Pulmonary artery endothelial cell (primary cell): ENCODE data around the gene CD244. TPM values are rescaled to one million over a fixed set of nuclear protein-coding genes. Genes with fewer than 3 reads are reported as not detected.

ENCODE experiments used
- DNase-seq: peaks from one replicate; pipeline ENCODE4 v3.0.0-alpha.2; 2011; ENCODE audit warnings: low read depth, low spot score
- total RNA-seq: library from RNA; depleted of rRNA; stranded (reverse); fragments of >200 nt; gene quantifications from 2 replicates; pipeline ENCODE4 v1.2.3, GENCODE V29; 2014

Gene CD244
- total RNA-seq, 1 donor from 2014 or later = not detected

DNA sequence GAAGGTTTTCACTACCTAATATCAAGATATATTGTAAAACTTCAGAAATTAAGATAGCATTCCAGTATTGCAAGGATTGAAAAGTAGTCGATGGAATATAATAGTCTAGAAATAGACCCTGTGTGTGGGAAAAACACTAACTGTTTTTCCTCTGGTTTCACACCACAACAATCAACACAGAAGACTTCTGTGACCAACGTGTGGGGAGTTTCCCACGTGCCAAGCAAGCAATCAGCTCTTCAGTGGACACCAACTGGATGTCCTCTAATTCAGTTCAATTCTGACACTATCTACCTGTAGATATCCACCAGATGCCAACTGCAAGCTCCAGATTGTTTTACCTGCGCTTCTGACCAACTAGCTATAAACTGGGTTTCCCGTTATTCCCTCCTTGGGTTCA is 12.1 kb downstream of the CD244 start:
- DNase-seq = no peak

DNA sequence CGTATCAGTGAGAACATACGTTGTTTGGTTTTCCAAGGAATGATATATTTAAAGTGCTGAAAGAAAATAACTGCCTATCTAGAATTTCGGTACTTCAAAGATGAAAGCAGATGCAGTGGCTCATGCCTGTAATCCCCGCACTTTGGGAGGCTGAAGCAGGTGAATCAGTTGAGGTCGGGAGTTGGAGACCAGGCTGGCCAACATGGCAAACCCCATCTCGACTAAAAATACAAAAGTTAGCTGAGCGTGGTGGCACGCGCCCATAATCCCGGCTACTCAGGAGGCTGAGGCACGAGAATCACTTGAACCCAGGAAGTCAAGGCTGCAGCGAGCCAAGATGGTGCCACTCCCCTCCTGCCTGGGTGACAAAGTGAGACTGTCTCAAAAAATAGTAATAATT is 16.4 kb downstream of the CD244 start:
- DNase-seq = no peak

DNA sequence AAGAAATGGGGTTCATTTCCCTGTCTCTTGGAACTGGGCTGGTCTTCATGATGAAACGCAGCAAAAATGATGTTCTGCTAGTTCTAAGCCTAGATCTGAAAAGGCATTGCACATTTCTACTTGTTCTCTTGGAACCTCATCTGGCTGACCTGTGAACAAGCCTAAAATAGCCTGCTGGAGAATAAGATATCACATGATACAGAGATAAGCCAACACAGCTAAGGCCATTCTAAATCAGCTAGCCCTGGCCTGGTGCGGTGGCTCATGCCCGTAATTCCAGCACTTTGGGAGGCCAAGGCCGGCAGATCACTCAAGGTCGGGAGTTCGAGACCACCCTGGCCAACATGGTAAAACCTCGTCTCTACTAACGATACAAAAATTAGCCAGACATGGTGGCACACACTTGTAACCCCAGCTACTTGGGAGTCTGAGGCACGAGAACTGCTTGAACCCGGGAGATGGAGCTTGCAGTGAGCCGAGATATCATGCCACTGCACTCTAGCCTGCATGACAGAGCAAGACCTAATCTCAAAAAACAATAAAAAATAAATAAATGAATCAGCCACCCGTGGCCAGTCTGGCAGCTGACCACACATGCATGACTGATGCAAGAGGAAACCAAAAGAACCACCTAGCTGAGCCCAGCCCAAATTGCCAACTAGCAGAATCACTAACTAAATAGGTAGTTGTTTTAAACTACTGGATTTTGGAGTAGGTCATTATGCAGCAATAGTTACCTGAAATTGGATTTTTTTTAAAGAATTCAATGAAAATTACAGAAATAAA is 18.0 kb downstream of the CD244 start:
- no peak for DNase-seq

DNA sequence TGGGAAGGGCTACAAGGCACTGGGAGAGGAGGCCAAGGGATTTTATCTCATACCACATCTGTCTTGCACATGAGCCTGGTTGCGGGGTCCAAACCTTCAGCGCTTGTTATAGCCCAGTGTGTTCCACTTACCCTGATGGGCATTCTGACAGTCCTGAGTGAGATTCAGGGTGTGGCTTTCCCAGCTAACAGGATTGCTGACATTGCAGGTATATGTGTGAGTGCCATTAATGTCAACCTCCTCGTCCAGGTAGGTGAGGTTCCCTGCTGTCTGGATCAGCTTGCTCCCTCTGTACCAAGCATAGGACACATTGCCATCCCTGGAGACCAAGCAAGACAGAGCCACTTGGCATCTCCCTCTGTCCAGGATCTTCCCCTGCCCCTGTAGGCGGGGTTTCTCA is 21.6 kb downstream of the CD244 start:
- no peak for DNase-seq

DNA sequence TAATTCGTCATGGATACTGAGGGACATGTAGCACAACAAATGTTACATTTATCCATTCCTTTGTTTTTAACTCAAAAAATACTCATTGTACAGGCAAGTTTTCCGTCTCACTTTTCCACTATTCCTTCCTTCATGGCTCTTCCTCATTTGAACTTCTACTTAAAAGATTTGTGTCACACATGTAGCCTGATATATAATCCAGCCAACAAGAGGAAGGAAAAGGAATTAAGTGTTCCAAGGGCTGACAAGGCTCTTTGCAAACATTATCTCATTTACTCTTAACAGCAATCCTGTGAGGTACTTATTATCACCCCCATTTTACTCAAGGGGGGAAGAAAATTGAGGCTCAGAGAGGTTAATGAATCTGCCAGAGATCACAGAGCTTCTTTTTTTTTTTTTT is 22.9 kb downstream of the CD244 start:
- DNase-seq = no peak

DNA sequence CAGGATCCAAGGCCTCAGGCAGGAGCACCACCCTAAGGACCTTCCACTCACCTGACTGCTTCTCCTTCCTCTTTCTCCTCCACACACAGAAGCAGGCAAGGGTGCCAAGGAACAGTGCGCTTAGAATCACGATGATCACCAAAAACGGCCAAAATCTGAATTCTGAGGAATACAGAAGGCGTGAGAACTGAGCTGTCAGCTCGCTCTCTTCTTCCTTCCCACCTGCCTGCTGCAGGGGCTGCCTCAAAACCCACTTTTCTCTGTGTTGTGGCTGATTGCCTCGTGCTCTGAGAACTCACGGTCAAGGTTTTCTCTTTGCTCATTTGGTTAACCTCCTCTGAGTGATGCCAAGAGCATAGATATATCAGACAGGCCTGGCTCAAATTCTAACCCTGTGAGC is 23.8 kb downstream of the CD244 start:
- DNase-seq = no peak

DNA sequence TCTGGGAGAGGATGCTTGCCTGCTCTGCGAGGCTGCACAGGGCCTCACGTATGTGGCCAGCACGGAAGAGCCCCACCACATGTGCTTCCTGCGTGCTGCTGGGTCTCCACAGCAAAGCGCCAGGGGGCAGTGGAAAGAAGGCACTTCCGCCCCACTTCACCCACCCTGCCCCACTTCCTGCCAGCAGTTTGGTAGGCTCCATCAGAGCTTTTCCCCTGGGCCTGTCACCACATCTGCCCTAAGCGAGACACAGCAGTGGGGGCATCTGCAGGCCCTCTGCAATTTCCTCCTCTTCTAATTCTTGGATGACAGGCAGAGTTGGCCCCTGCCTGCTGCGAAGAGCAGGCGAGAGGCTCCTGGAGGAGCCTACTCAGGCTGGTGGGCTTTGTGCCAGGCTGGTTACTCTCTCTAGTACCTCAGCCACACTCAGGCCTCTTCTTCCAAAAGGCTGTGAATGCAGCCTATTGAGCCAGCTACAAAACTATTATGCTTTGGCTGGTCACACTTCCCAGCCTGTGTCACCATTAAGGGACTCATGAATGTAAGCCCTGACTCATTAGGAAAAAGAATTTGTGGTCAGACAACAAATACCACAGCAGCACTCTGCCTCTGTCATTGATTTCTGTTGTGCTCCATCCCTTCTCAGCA is 25.0 kb downstream of the CD244 start:
- no peak for DNase-seq

DNA sequence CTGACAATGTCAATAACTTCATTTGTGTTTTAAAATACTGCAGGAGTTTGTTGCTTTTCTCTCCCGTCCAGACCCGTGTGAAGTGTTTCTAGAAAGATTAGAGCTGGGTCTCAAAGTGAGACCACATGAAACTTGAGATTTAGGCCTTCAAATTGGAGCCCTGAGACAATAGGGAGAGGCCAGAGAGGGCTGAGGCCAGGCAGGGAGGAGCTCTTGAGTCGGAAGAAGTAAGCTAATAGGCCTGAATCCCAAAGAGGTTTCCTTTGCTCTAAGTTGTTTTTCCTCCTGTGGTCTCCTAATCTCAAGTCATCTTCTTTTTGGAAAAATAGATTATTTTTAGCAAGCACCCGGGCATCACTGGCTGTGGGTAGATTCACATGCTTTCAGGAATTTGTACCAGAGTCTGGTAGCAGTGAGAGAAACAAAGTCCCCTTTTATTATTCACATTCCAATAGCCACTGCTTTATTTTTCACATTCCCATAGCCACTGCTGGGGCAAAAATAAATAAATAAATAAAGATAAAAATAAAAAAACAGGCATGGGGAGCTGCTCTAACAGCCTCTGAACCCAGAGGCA is 25.6 kb downstream of the CD244 start:
- no peak for DNase-seq

DNA sequence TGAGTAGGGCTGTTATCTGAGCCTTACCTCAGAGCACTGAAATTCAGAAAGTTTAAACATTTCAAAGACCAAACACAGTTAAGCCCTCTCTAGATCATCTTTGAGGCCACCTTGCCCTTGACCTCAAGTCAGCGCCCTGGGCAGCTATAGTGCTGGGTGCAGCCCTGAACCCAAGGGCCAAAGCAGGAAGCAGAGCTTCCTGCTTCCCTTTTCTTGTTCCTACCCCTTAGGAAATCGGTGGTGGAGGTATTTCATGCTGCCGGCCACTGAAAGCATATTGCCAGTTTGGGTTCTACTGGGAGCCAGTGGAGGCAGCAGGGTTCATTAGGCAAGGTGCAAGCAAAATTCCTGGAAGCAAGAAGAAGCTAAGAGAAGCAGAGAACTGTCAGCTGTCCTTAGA is 26.1 kb downstream of the CD244 start:
- DNase-seq = no peak

DNA sequence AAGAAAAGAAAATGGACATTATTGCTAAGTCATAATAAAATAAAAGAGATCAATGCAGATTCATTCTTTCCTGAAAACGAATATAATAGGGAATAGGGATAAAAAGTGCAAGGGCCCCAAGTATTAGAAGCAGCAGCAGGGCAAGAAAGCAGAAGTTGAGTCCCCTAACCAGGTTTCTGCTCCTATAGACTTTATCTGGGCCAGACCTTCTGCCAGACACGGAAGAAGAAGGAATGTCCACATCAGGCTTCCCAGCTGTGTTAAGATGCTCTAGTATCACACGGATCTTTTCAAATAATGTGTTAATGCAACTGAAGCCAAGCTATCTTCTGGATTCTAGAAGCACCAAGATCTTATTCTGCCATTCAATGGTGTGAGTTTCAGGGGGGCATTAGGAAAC is 26.9 kb downstream of the CD244 start:
- no peak for DNase-seq

DNA sequence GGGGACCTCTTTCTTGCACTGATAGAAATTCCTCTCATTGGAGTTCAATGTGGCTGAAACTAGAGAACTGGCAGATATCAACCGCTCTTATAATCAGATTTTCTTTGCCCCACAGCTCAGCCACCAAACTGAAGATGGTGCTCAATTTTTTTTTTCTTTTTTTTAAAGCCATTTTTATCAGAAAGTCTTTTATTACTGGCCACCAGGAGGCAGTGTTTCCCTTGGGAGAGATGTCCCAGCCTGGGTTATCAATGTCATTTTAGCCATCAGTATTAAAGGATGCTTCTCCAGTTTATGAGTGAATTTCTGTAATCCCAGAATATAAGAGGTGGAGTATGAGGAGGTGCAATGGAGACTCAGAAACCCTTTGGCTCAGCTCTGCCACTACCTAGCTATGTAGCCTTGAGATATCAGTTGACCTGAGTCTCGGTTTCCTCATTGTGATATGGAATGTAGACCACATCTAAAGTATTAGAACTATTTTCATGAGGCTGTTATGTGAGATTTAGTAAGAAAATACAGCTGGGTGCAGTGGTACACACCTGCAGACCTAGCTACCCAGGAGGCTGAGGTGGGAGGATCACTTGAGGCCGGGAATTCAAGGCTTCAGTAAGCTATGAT is 27.6 kb downstream of the CD244 start:
- peak; percentile 22 for DNase-seq

DNA sequence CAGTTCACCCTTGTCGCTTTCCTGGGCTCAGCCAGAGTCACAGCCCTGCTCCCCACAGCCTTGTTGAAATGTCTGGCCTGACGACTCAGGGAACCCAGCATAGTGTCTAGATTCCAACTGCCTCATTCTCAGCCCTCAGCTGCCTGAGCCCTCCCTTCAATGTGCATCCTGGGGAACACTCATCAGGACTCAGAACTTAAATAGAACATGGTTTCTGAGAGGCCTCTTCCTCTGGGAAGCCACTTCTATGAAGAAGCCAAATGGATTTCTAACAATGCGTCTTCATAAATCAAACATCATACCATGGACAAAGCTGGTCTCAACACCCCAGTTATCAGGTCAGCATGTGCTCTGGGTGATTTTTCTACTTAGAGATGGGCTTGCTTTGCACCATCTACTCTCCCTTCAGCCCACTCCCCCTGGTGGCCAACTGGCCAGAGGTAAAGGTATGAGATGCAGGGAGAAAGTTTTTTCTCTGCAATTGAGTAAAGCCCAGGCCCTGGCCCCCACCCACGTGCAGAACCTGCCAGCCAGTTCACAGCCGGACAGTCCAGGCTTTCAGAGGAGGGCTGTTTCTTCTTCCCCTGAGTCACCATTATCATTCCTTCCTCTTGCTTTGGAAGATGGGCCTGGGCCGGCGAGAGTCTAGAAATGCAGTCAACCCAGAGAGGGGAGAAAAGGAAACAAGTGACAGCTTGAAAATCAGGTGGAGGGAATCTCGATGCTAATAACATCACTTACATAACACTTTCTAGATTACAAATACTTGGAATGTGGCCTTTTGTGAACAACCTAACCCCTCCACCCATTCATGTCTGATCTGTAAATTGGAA is 32.1 kb downstream of the CD244 start:
- DNase-seq = peak; percentile 5

DNA sequence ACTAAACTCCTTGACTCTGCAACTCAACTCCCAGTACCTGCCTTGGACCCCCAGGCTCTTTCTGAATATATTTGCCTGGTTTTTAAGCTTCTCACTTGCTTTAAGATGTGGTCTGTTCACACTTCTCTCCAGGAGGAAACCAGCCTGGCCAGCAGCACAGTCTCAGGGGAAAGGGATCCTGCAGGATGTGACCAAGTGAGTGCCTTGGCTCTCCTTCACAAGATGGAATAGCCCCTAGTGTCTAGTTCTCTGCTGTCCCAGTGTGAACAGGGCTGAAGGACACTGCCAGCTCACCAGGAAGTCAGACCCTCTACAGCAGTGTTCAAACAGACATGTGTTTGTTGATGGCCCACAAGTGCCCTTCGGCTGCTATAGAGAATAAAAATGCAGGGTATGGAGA is 32.9 kb downstream of the CD244 start:
- DNase-seq = no peak

DNA sequence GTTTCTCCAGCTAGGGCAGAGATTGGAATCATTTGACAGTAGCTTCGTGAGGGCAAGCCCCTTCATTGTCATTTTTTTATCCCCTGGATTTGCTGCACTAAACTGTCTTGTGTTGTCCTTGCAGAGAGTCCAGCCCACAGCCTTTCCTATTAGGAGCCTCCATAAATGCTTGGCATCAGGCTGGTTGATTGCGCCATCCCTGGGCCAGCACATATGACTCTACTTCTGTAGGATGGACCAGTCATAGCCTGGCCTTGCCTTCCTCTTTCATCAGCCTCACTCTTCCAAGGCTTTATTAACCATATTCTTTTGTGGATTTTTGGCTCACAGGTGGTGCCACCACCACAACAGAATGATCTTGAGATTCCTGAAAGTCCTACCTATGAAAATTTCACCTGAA is 35.3 kb downstream of the CD244 start:
- no peak for DNase-seq

DNA sequence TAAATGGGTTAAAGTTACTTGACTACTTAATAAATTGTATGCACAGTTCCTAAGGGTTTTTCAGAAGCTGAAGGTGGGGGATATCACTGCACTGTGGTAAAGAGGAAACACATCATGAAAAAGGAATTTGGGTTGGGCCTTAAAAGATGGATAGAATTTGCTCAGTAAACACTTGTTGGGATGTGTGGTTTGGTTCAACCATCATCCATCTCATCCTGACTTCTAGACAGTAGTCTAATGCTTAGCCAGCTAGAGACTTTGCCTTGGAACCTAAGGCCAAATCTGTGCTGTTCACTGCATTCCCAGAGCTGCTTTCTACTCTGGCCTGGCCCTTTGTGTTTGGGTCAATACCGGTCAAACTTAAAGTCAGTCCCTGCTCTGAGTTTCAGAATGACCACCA is 36.1 kb downstream of the CD244 start:
- DNase-seq = no peak

DNA sequence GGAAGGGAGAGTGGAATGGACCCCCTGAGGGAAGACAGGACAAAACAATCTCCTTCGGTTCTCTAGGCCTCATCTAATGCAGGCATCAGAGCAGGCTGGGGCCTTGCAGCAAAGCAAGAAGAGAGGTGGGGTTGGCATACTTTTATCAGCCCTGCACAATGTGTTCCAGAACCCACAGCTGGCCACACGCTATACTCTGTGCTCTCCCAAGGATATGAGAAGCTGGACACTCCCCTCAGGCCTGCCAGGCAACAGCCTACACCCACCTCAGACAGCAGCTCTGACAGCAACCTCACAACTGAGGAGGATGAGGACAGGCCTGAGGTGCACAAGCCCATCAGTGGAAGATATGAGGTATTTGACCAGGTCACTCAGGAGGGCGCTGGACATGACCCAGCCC is 39.4 kb downstream of the CD244 start:
- DNase-seq = no peak

DNA sequence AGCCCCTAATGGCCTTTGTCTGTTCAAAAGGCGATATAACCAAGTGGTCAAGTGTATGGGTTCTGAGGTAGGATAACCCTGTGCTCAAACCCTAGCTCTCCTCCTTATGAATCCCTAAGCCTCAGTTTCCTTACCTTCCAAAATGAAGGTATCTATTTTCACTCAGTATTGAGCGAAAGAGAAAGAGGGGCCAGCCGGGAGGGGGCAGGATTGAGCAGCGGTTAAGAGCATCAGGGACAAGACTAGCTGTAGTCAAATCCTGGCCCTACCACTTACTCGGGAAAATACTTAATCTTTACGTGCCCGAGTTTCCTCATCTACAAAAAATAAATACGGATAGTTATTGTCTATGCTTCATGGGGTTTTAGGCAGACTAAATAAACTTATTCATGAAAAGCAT is 41.1 kb downstream of the CD244 start:
- DNase-seq = no peak

DNA sequence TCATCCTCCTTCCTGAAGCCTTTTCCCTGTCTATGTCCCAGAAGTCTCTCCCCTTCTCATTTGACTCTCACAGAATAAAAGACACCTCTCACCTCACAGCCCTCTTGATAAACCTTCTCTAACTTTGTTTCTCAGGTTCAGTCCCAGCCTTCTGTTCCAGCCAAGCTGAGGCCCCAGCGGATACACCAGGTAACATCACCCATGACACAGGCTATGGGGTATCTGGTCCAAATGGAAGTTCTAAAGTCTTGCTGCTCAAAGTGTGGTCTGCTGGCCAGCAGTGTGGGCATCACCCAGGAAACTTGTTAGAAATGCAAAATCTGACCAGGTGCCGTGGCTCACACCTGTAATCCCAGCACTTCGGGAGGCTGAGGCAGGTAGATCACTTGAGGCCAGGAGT is 43.5 kb downstream of the CD244 start:
- DNase-seq = no peak

DNA sequence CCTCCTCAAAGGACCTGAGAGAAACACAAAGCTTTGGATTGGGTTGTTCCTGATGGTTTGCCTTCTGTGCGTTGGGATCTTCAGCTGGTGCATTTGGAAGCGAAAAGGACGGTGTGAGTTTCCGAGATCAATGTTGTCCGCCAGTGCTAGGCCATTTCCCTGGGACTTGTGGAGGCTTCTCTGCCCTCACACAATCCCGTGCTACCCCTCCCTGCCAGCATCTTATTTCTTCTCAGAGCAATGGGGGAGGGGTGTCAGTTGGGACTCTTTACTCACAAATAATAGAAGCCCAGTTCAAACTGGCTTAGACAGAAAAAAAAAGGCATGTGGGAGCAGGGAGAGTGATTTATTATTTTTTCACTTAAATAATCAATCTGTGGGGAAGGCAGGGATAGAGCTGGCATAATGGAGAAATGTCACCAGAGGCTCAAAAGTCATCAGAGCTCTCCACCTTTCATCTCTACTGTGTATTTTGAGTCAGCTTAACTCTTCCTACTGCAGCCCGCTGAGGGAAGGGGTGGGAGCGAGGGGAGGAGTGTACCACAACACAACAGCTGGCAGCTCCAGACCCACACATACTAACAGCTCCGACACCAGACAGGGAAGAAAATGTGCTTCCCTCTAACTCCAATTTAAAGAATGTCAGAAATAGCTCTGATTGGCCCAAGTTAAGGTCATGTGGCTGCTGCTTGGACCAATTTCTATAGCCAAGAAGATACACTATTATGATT is 44.3 kb downstream of the CD244 start:
- no peak for DNase-seq

DNA sequence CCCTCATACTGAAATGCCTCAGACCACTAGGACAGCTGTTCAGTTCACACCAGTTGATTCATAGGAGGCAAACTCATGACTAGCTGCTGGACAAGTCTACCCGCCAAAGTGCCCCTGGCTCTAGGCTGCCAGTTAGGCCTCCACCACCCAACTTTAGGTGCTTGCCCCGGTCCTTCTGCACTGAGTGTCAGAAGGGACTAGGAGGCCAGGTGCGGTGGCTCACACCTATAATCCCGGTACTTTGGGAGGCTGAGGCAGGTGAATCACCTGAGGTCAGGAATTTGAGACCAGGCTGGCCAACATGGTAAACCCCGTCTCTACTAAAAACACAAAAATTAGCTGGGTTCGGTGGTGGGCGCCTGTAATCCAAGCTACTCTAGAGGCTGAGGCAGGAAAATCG is 47.8 kb downstream of the CD244 start:
- DNase-seq = no peak

DNA sequence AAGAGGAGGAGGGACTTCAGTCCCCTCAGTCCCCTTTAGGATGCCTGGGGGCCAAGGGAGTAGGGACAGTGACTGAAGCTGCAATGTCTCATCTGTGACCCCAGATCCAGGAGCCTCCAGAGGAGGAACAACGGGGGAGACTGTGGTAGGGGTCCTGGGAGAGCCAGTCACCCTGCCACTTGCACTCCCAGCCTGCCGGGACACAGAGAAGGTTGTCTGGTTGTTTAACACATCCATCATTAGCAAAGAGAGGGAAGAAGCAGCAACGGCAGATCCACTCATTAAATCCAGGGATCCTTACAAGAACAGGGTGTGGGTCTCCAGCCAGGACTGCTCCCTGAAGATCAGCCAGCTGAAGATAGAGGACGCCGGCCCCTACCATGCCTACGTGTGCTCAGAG is 48.4 kb downstream of the CD244 start:
- no peak for DNase-seq
